Caki2 (cell line): Measurements from ENCODE around the gene LZTS3. TPM values are rescaled to one million over a fixed set of nuclear protein-coding genes. Genes with fewer than 3 reads are reported as not detected.
"Not testable (repeated sequence)": the region's sequence is repeated elsewhere in the genome, so short reads cannot be mapped to it uniquely, and the experiment has no call there.

Source experiments
- DNase-seq: peaks from one replicate; pipeline ENCODE4 v3.0.0-alpha.2; 2015; ENCODE audit warnings: low read depth
- in situ Hi-C: cut with HindIII; loops from 2 replicates; pipeline ENCODE4 v1.10.0; 2016; ENCODE audit warnings: low sequenced_read_pairs, low pct_unique_long_range_greater_than_20kb, mixed read lengths
- total RNA-seq: library from RNA; depleted of rRNA; stranded (reverse); fragments of >200 nt; shearing (Covaris generic); gene quantifications from 2 replicates; pipeline ENCODE4 v1.2.3, GENCODE V29; 2014; ENCODE audit warnings: low replicate concordance; rRNA removed

The LZTS3 gene
- 1.9 and 4.6 TPM in 2 replicates for total RNA-seq

- DNase-seq: peak; percentile 58
- in situ Hi-C loops: no loop called here
Measured at GRCh38 chr20:3172933-3173609, at the start of gene LZTS3. Gene LZTS3 (minus strand): TSS chr20:3173549. CDS start chr20:3167163, 6,386 bp downstream.

- in situ Hi-C loops: no loop called here
- peak; percentile 44 for DNase-seq
Measured at GRCh38 chr20:3221398-3222226, 48.3 kb upstream of the LZTS3 start.

- DNase-seq: no peak
- in situ Hi-C loops: no loop called here
Measured at GRCh38 chr20:3218307-3218988, 45.1 kb upstream of the LZTS3 start.

- in situ Hi-C loops, DNase-seq: not testable (repeated sequence)
Measured at GRCh38 chr20:3215359-3215917, 42.1 kb upstream of the LZTS3 start.

GRCh38 chr20:3213226-3213625 lies 39.9 kb upstream of the LZTS3 start:
- in situ Hi-C loops: no loop called here
- DNase-seq: no peak

GRCh38 chr20:3210346-3210745 lies 37.0 kb upstream of the LZTS3 start:
- in situ Hi-C loops: no loop called here
- DNase-seq: no peak

GRCh38 chr20:3209946-3210317 lies 36.6 kb upstream of the LZTS3 start:
- no peak for DNase-seq
- in situ Hi-C loops: no loop called here

GRCh38 chr20:3209257-3209945 lies 36.1 kb upstream of the LZTS3 start, which contains the start of gene ITPA:
Gene ITPA (plus strand): TSS chr20:3209498. CDS start chr20:3209552, 54 bp downstream.
- in situ Hi-C loops: no loop called here

GRCh38 chr20:3208786-3209256 lies 35.5 kb upstream of the LZTS3 start:
- peak; percentile 30 for DNase-seq
- in situ Hi-C loops: no loop called here

More at GRCh38 chr20:3209257-3209945, 36.1 kb upstream of the LZTS3 start, which contains the start of gene ITPA:
- DNase-seq: peak; percentile 61

- in situ Hi-C loops: no loop called here
Measured at GRCh38 chr20:3204124-3204794, 30.9 kb upstream of the LZTS3 start, which contains the start of gene DDRGK1. Gene DDRGK1 (minus strand): TSS chr20:3204682. CDS start chr20:3204627, 55 bp downstream.

GRCh38 chr20:3203315-3204123 lies 30.2 kb upstream of the LZTS3 start:
- in situ Hi-C loops: no loop called here
- DNase-seq: no peak

More at GRCh38 chr20:3204124-3204794, 30.9 kb upstream of the LZTS3 start, which contains the start of gene DDRGK1:
- peak; percentile 89 for DNase-seq

GRCh38 chr20:3202965-3203314 lies 29.6 kb upstream of the LZTS3 start:
- in situ Hi-C loops: no loop called here
- DNase-seq: no peak

- in situ Hi-C loops: no loop called here
- DNase-seq: no peak
Measured at GRCh38 chr20:3199976-3200755, 26.8 kb upstream of the LZTS3 start.

- in situ Hi-C loops: no loop called here
- no peak for DNase-seq
Measured at GRCh38 chr20:3199206-3199605, 25.9 kb upstream of the LZTS3 start.

- in situ Hi-C loops: no loop called here
- no peak for DNase-seq
Measured at GRCh38 chr20:3195590-3196237, 22.4 kb upstream of the LZTS3 start.
